ENCODE results near the gene NBAS.
"Not testable (repeated sequence)": the region's sequence is repeated elsewhere in the genome, so short reads cannot be mapped to it uniquely, and the experiment has no call there.

The NBAS gene

GRCh38 chr2:15520346-15520745 lies 40.8 kb downstream of the NBAS start:
- no peak for FAIRE-seq

- FAIRE-seq = not testable (repeated sequence)
These were observed 42.4 kb downstream of the NBAS start for GRCh38 chr2:15518759-15519158.

GRCh38 chr2:15517793-15518192 lies 43.3 kb downstream of the NBAS start:
- no peak for FAIRE-seq

- FAIRE-seq = no peak
These were observed 49.4 kb downstream of the NBAS start for GRCh38 chr2:15511686-15512085.

GRCh38 chr2:15510552-15510951 lies 50.6 kb downstream of the NBAS start:
- FAIRE-seq = no peak

GRCh38 chr2:15510131-15510530 lies 51.0 kb downstream of the NBAS start:
- FAIRE-seq = no peak

- no peak for FAIRE-seq
These were observed 53.4 kb downstream of the NBAS start for GRCh38 chr2:15507697-15508096.

GRCh38 chr2:15507061-15507460 lies 54.1 kb downstream of the NBAS start:
- FAIRE-seq = no peak

GRCh38 chr2:15506229-15506819 lies 54.8 kb downstream of the NBAS start:
- FAIRE-seq = peak; percentile 32

GRCh38 chr2:15504882-15505663 lies 56.1 kb downstream of the NBAS start:
- FAIRE-seq = no peak

- FAIRE-seq = not testable (repeated sequence)
These were observed 61.9 kb downstream of the NBAS start for GRCh38 chr2:15499251-15499650.

GRCh38 chr2:15498554-15498953 lies 62.6 kb downstream of the NBAS start:
- no peak for FAIRE-seq

- FAIRE-seq = no peak
These were observed 66.3 kb downstream of the NBAS start for GRCh38 chr2:15494877-15495276.

GRCh38 chr2:15492773-15493325 lies 68.3 kb downstream of the NBAS start:
- FAIRE-seq = no peak

- FAIRE-seq = no peak
These were observed 74.4 kb downstream of the NBAS start for GRCh38 chr2:15486770-15487169.

- FAIRE-seq = no peak
These were observed 75.2 kb downstream of the NBAS start for GRCh38 chr2:15485949-15486348.

- FAIRE-seq = no peak
These were observed 80.1 kb downstream of the NBAS start for GRCh38 chr2:15481000-15481399.

GRCh38 chr2:15480552-15480951 lies 80.6 kb downstream of the NBAS start:
- FAIRE-seq = no peak

- no peak for FAIRE-seq
These were observed 88.3 kb downstream of the NBAS start for GRCh38 chr2:15472876-15473275.

- no peak for FAIRE-seq
These were observed 89.0 kb downstream of the NBAS start for GRCh38 chr2:15472133-15472532.

- no peak for FAIRE-seq
These were observed 89.5 kb downstream of the NBAS start for GRCh38 chr2:15471606-15472005.

- FAIRE-seq = no peak
These were observed 101.0 kb downstream of the NBAS start for GRCh38 chr2:15460112-15460620.

GRCh38 chr2:15458277-15458676 lies 102.9 kb downstream of the NBAS start:
- no peak for FAIRE-seq

GRCh38 chr2:15457868-15458267 lies 103.3 kb downstream of the NBAS start:
- no peak for FAIRE-seq
